CD14-positive monocyte (primary cell): ENCODE measurements around the gene TBCA. TPM values are rescaled to one million over a fixed set of nuclear protein-coding genes. Genes with fewer than 3 reads are reported as not detected.

Source experiments
- DNase-seq, 3 donors: peaks; one replicate each; pipeline ENCODE4 v3.0.0-alpha.2; 2011 to 2022
- H2AFZ ChIP-seq: 2 replicates; pipeline ENCODE4 v1.6.0; 2012; ENCODE audit warnings: mild to moderate bottlenecking, low read depth, low read length, inconsistent platforms; ENCODE audit not compliant: insufficient read depth, poor library complexity, severe bottlenecking
- H3K27ac ChIP-seq, 2 donors: 1 replicate in 1 of 2; 2 replicates in 1 of 2; pipeline ENCODE4 v1.5.1; 2012 to 2013; ENCODE audit warnings: low read length in 2 of 2, control low read depth in 1 of 2, inconsistent platforms in 1 of 2, low read depth in 1 of 2, mild to moderate bottlenecking in 1 of 2
- H3K27me3 ChIP-seq, 2 donors: one replicate each; pipeline versions ENCODE4 v1.6.0 to v1.6.1; 2011 to 2013; ENCODE audit warnings: low read length in 2 of 2; ENCODE audit not compliant: control insufficient read depth in 2 of 2, insufficient read depth in 2 of 2
- H3K36me3 ChIP-seq, 2 donors: replicated peaks in 1 of 2; 1 replicate in 1 of 2; 2 replicates in 1 of 2; pipeline versions ENCODE4 v1.5.1 to v1.6.1; 2012 to 2013; ENCODE audit warnings: low read length in 2 of 2, control low read depth in 1 of 2, inconsistent platforms in 1 of 2, mild to moderate bottlenecking in 1 of 2; ENCODE audit not compliant: insufficient read depth in 2 of 2, control insufficient read depth in 1 of 2
- H3K4me1 ChIP-seq, 2 donors: 1 replicate in 1 of 2; 2 replicates in 1 of 2; pipeline versions ENCODE4 v1.5.1 to v1.6.1; 2012 to 2013; ENCODE audit warnings: low read length in 2 of 2, control low read depth in 1 of 2, inconsistent platforms in 1 of 2, mild to moderate bottlenecking in 1 of 2, moderate library complexity in 1 of 2; ENCODE audit not compliant: insufficient read depth in 2 of 2, control insufficient read depth in 1 of 2
- H3K4me2 ChIP-seq: replicated peaks from 2 replicates; pipeline ENCODE3; 2012; ENCODE audit warnings: low read length, moderate library complexity, mild to moderate bottlenecking; ENCODE audit not compliant: poor library complexity, severe bottlenecking; ENCODE audit errors: extremely low read depth
- H3K4me3 ChIP-seq, 3 experiments: fragments of 200-600 bp in 1 of 3; sonication (generic) in 1 of 3; replicated peaks in 1 of 3; 1 replicate in 2 of 3; 2 replicates in 1 of 3; pipeline ENCODE4 v1.5.1; 2011 to 2013; ENCODE audit warnings: low read length in 3 of 3, mild to moderate bottlenecking in 3 of 3, control low read depth in 2 of 3, low read depth in 2 of 3, inconsistent platforms in 1 of 3, moderate library complexity in 1 of 3
- H3K79me2 ChIP-seq: 2 replicates; pipeline ENCODE4 v1.6.0; 2012; ENCODE audit warnings: mild to moderate bottlenecking, control low read depth, inconsistent platforms, low read length, moderate library complexity; ENCODE audit not compliant: insufficient read depth
- H3K9ac ChIP-seq: 2 replicates; pipeline ENCODE4 v1.6.0; 2017; ENCODE audit warnings: low read length, mild to moderate bottlenecking; ENCODE audit not compliant: insufficient read depth, poor library complexity, severe bottlenecking
- H3K9me3 ChIP-seq, 2 donors: replicated peaks in 1 of 2; 1 replicate in 1 of 2; 2 replicates in 1 of 2; pipeline versions ENCODE4 v1.5.1 to v1.6.1; 2012 to 2013; ENCODE audit warnings: low read length in 2 of 2, control low read depth in 1 of 2; ENCODE audit not compliant: control insufficient read depth in 1 of 2, insufficient read depth in 1 of 2
- H4K20me1 ChIP-seq: 2 replicates; pipeline ENCODE4 v1.6.0; 2012; ENCODE audit warnings: mild to moderate bottlenecking, low read length, control low read depth, moderate library complexity; ENCODE audit not compliant: insufficient read depth
- H3K27ac Mint-ChIP-seq, 7 donors: one replicate each; pipeline ENCODE4 v1.8.0; 2020; ENCODE audit warnings: mild to moderate bottlenecking in 7 of 7, mixed read lengths in 7 of 7, moderate library complexity in 6 of 7, inconsistent platforms in 2 of 7
- H3K27me3 Mint-ChIP-seq, 3 donors: one replicate each; pipeline ENCODE4 v1.8.0; 2021 to 2022; ENCODE audit warnings: low read depth in 3 of 3, mild to moderate bottlenecking in 3 of 3, mixed read lengths in 3 of 3, moderate library complexity in 3 of 3, inconsistent platforms in 1 of 3
- H3K36me3 Mint-ChIP-seq, 2 donors: one replicate each; pipeline ENCODE4 v1.8.0; 2020; ENCODE audit warnings: mixed read lengths in 2 of 2, inconsistent platforms in 1 of 2, mild to moderate bottlenecking in 1 of 2
- H3K4me1 Mint-ChIP-seq: one replicate; pipeline ENCODE4 v1.8.0; 2020; ENCODE audit warnings: mild to moderate bottlenecking, mixed read lengths
- H3K4me3 Mint-ChIP-seq, 2 donors: one replicate each; pipeline ENCODE4 v1.8.0; 2020; ENCODE audit warnings: mild to moderate bottlenecking in 2 of 2, mixed read lengths in 2 of 2, moderate library complexity in 1 of 2
- H3K9me3 Mint-ChIP-seq, 7 donors: one replicate each; pipeline ENCODE4 v1.8.0; 2020 to 2022; ENCODE audit warnings: mixed read lengths in 7 of 7, mild to moderate bottlenecking in 6 of 7, moderate library complexity in 6 of 7, inconsistent platforms in 2 of 7
- WGBS: methylation state at CpG from one replicate; pipeline ENCODE4 v1.1.5; 2013; ENCODE audit warnings: missing lambda C conversion rate; ENCODE audit not compliant: insufficient coverage; 5-methylcytosine and 5-hydroxymethylcytosine counted together
- intact Hi-C, 2 donors: fragments of 100-400 bp; cut with micrococcal nuclease; formaldehyde crosslinking; loops; one replicate each; pipeline versions ENCODE4 v1.15.0 to v1.15.1; 2023
- polyA plus RNA-seq, 3 donors: library from polyadenylated mRNA; depleted of rRNA in 1 of 3; unstranded in 2 of 3; stranded (reverse) in 1 of 3; fragments of 300-500 nt in 2 of 3; fragments of >200 nt in 1 of 3; fragmentation: Illumina TruSeq in 2 of 3; gene quantifications; 1 replicate in 2 of 3; 2 replicates in 1 of 3; pipeline ENCODE4 v1.2.3, GENCODE V29; 2012 to 2021
- TF ChIP-seq, protein P1 (sequence below): fragments of 200-600 bp; IDR thresholded peaks from one replicate; pipeline ENCODE4 v1.8.0; 2022; ENCODE audit warnings: antibody characterized with exemption, mild to moderate bottlenecking

Gene TBCA
- polyA plus RNA-seq, 3 donors = 56.0 to 150 (median 141) TPM

- H3K4me1 Mint-ChIP-seq = peaks cover 16% of the 10 kb centered on the region
- no peaks in the 10 kb centered on the region for H3K27me3 ChIP-seq
- no peak overlapping the region for H3K4me2 ChIP-seq
- H3K9me3 ChIP-seq = no peaks in the 10 kb centered on the region
- H2AFZ ChIP-seq = no peak overlapping the region
- no peak overlapping the region for H3K27ac Mint-ChIP-seq
- no peak for DNase-seq
- H3K4me1 ChIP-seq = no peaks in the 10 kb centered on the region
- TF ChIP-seq, protein P1, sequence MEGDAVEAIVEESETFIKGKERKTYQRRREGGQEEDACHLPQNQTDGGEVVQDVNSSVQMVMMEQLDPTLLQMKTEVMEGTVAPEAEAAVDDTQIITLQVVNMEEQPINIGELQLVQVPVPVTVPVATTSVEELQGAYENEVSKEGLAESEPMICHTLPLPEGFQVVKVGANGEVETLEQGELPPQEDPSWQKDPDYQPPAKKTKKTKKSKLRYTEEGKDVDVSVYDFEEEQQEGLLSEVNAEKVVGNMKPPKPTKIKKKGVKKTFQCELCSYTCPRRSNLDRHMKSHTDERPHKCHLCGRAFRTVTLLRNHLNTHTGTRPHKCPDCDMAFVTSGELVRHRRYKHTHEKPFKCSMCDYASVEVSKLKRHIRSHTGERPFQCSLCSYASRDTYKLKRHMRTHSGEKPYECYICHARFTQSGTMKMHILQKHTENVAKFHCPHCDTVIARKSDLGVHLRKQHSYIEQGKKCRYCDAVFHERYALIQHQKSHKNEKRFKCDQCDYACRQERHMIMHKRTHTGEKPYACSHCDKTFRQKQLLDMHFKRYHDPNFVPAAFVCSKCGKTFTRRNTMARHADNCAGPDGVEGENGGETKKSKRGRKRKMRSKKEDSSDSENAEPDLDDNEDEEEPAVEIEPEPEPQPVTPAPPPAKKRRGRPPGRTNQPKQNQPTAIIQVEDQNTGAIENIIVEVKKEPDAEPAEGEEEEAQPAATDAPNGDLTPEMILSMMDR = no peak
- H3K9ac ChIP-seq = no peak overlapping the region
- H3K79me2 ChIP-seq = peaks cover 86% of the 10 kb centered on the region
- WGBS = no CpG with 5 or more reads among the region's 2 CpGs
- no peak overlapping the region for H3K4me3 ChIP-seq
- H4K20me1 ChIP-seq = peaks cover 89% of the 10 kb centered on the region
- intact Hi-C loops = no loop called here
- H3K9me3 Mint-ChIP-seq = peaks cover 0 to 3% (median 0%) of the 10 kb centered on the region in 7 donors
- peaks cover 2 to 8% of the 10 kb centered on the region in 2 donors for H3K36me3 Mint-ChIP-seq
- H3K27me3 Mint-ChIP-seq = no peaks in the 10 kb centered on the region
- no peak overlapping the region for H3K27ac ChIP-seq
- H3K36me3 ChIP-seq = peaks cover 0 to 3% of the 10 kb centered on the region in 2 donors
- no peak overlapping the region for H3K4me3 Mint-ChIP-seq
These were observed 28.0 kb downstream of the TBCA start for GRCh38 chr5:77748160-77748559.

DNA sequence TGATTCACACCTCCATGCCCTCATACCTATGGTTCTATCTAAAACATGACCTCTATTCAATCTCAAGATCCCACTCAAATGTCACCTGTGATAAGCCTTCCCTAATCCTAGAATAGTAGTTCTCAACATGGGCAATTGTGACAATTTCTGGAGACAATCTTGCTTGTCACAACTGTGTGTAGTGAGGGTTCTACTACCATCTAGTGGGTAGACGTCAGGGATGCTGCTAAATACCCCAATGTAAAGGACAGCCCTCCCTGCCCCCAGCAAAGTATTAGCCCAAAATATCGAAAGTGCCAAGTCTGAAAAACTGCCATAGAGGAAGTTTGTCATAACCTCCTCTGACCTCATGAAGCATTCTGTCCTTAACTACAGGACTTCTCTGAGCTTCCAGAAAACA is 32.0 kb downstream of the TBCA start:
- H3K27me3 ChIP-seq = no peaks in the 10 kb centered on the region
- H3K79me2 ChIP-seq = peaks cover 77% of the 10 kb centered on the region
- no peak overlapping the region for H3K27ac ChIP-seq
- no peaks in the 10 kb centered on the region for H3K9me3 ChIP-seq
- intact Hi-C loops = no loop called here
- TF ChIP-seq, protein P1 = no peak
- H3K4me1 ChIP-seq = no peaks in the 10 kb centered on the region
- 50% methylated on average over 1 of the region's 2 CpGs for WGBS
- H3K4me3 Mint-ChIP-seq = no peak overlapping the region
- H2AFZ ChIP-seq = no peak overlapping the region
- no peak for DNase-seq
- peaks cover 91% of the 10 kb centered on the region for H4K20me1 ChIP-seq
- H3K9ac ChIP-seq = no peak overlapping the region
- no peak overlapping the region for H3K4me2 ChIP-seq
- peaks cover 7% of the 10 kb centered on the region for H3K4me1 Mint-ChIP-seq
- peaks cover 0 to 3% of the 10 kb centered on the region in 2 donors for H3K36me3 ChIP-seq
- H3K36me3 Mint-ChIP-seq = peaks cover 2 to 8% of the 10 kb centered on the region in 2 donors
- H3K27me3 Mint-ChIP-seq = no peaks in the 10 kb centered on the region
- H3K4me3 ChIP-seq = no peak overlapping the region
- H3K27ac Mint-ChIP-seq = no peak overlapping the region
- H3K9me3 Mint-ChIP-seq = no peaks in the 10 kb centered on the region
